HepG2 (cell line): ENCODE results near the gene SLC25A44. TPM values are rescaled to one million over a fixed set of nuclear protein-coding genes. Genes with fewer than 3 reads are reported as not detected.

Source experiments
- CBFB ChIP-seq: sonication (generic); formaldehyde crosslinking; IDR thresholded peaks from 2 replicates; pipeline ENCODE4 v1.4.0; 2020; ENCODE audit warnings: missing genetic modification reagents
- EEA1 ChIP-seq: sonication (generic); formaldehyde crosslinking; IDR thresholded peaks from 2 replicates; pipeline ENCODE4 v1.5.1; 2020; ENCODE audit warnings: mild to moderate bottlenecking, missing genetic modification reagents, borderline replicate concordance
- GTF2F1 ChIP-seq: fragments of 150-350 bp; IDR thresholded peaks from 2 replicates; pipeline ENCODE4 v1.6.1; 2014; ENCODE audit warnings: low read length
- NFKB2 ChIP-seq: sonication (generic); formaldehyde crosslinking; IDR thresholded peaks from 2 replicates; pipeline ENCODE4 v1.4.0; 2020; ENCODE audit warnings: missing genetic modification reagents, borderline replicate concordance
- POLR2G ChIP-seq: fragments of 200-400 bp; formaldehyde crosslinking; IDR thresholded peaks from 2 replicates; pipeline ENCODE4 v1.6.1; 2018; ENCODE audit warnings: mild to moderate bottlenecking, low read depth, low read length, moderate library complexity
- PPARG ChIP-seq: conservative IDR thresholded peaks from 2 replicates; pipeline ENCODE4 v1.6.1; 2016; ENCODE audit warnings: missing biosample characterization, missing genetic modification reagents
- RBAK ChIP-seq: sonication (generic); formaldehyde crosslinking; IDR thresholded peaks from 2 replicates; pipeline ENCODE4 v1.5.1; 2020; ENCODE audit warnings: mild to moderate bottlenecking, missing genetic modification reagents
- ZBTB8A ChIP-seq: sonication (generic); formaldehyde crosslinking; IDR thresholded peaks from 2 replicates; pipeline ENCODE4 v1.4.0; 2020; ENCODE audit warnings: mild to moderate bottlenecking, low read depth, missing genetic modification reagents, borderline replicate concordance
- ZNF232 ChIP-seq: sonication (generic); formaldehyde crosslinking; IDR thresholded peaks from 2 replicates; pipeline ENCODE4 v1.4.0; 2020; ENCODE audit warnings: missing genetic modification reagents, borderline replicate concordance
- ZNF674 ChIP-seq: sonication (generic); formaldehyde crosslinking; IDR thresholded peaks from 2 replicates; pipeline ENCODE4 v1.5.0; 2020; ENCODE audit warnings: low read depth, mild to moderate bottlenecking, missing genetic modification reagents
- ZNF773 ChIP-seq: sonication (generic); formaldehyde crosslinking; IDR thresholded peaks from 2 replicates; pipeline ENCODE4 v1.4.0; 2020; ENCODE audit warnings: missing genetic modification reagents, borderline replicate concordance
- ZSCAN25 ChIP-seq: sonication (generic); formaldehyde crosslinking; IDR thresholded peaks from 2 replicates; pipeline ENCODE4 v1.8.0; 2022; ENCODE audit warnings: mild to moderate bottlenecking, missing genetic modification reagents
- polyA plus RNA-seq, 8 experiments: library from polyadenylated mRNA; depleted of rRNA in 3 of 8; stranded (reverse) in 7 of 8; unstranded in 1 of 8; fragments of >200 nt; fragmentation: Illumina TruSeq in 4 of 8; extraction: Trizol in 4 of 8; gene quantifications; 2 replicates each; pipeline versions ENCODE4 v1.2.1 to v1.2.3, GENCODE V29; 2011 to 2016; ENCODE audit warnings: low read depth in 4 of 8, missing spikeins in 1 of 8, mixed read lengths in 1 of 8; ENCODE audit not compliant: insufficient read depth in 1 of 8
- total RNA-seq, 5 experiments: library from RNA; depleted of rRNA; stranded (reverse); fragments of >200 nt; fragmentation: Illumina TruSeq; extraction: Trizol; gene quantifications; 2 replicates each; pipeline ENCODE4 v1.2.3, GENCODE V29; 2016; ENCODE audit warnings: low read depth in 1 of 5
- TF ChIP-seq, protein P1 (sequence below): sonication (generic); formaldehyde crosslinking; IDR thresholded peaks from 2 replicates; pipeline ENCODE4 v1.4.0; 2020; ENCODE audit warnings: mild to moderate bottlenecking, missing genetic modification reagents, borderline replicate concordance
- TF ChIP-seq, protein P2 (sequence below): sonication (generic); formaldehyde crosslinking; IDR thresholded peaks from 2 replicates; pipeline ENCODE4 v1.5.0; 2020; ENCODE audit warnings: mild to moderate bottlenecking, missing genetic modification reagents, borderline replicate concordance

Gene SLC25A44
- total and polyA plus RNA-seq, 2 of the 13 experiments (the other 11 are each of a cell fraction or from before 2014, with no cell fraction given), result 10.7 to 13.4 TPM

DNA sequence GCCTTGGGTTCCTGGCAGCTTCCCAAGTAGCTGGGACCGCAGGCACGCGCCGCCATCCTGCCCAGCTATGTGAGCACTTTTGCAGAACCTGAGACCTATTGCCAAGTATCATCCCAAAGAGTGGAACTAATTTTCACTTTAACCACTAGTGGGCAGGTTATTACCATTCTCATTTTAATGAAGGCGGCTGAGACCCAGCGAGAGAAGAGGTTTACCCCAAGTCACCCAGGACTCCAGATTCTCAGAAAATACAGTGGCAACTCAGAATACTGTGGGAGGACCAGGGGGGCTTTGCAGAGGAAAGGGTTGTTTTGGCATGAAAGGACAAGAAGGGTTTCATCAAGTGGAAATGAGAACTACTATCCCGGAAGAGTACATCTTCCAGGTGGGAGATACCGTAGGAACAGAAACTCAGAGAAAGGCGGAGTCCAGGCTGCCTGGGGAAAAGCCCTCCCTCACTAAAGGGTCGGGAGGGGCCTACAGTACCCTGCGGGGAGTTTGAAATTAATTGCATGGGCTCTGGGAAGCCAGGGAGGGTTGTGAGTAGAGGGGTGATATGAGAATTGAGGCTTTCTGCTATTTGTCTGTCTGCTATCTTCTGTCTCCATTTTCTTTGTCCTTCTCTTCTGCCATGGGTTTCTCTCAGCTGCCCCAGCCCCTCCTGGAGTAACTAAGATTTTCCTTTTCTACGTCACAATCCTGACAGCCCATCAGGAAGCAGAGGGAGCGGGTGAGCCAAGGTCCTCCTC lies 47.7 kb upstream of the SLC25A44 start (continued):
- TF ChIP-seq RBAK (CRISPR knock-in tag), result no peak
- TF ChIP-seq, protein P1, sequence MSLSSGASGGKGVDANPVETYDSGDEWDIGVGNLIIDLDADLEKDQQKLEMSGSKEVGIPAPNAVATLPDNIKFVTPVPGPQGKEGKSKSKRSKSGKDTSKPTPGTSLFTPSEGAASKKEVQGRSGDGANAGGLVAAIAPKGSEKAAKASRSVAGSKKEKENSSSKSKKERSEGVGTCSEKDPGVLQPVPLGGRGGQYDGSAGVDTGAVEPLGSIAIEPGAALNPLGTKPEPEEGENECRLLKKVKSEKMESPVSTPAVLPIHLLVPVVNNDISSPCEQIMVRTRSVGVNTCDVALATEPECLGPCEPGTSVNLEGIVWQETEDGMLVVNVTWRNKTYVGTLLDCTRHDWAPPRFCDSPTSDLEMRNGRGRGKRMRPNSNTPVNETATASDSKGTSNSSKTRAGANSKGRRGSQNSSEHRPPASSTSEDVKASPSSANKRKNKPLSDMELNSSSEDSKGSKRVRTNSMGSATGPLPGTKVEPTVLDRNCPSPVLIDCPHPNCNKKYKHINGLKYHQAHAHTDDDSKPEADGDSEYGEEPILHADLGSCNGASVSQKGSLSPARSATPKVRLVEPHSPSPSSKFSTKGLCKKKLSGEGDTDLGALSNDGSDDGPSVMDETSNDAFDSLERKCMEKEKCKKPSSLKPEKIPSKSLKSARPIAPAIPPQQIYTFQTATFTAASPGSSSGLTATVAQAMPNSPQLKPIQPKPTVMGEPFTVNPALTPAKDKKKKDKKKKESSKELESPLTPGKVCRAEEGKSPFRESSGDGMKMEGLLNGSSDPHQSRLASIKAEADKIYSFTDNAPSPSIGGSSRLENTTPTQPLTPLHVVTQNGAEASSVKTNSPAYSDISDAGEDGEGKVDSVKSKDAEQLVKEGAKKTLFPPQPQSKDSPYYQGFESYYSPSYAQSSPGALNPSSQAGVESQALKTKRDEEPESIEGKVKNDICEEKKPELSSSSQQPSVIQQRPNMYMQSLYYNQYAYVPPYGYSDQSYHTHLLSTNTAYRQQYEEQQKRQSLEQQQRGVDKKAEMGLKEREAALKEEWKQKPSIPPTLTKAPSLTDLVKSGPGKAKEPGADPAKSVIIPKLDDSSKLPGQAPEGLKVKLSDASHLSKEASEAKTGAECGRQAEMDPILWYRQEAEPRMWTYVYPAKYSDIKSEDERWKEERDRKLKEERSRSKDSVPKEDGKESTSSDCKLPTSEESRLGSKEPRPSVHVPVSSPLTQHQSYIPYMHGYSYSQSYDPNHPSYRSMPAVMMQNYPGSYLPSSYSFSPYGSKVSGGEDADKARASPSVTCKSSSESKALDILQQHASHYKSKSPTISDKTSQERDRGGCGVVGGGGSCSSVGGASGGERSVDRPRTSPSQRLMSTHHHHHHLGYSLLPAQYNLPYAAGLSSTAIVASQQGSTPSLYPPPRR (CRISPR knock-in tag), result no peak
- no peak for TF ChIP-seq GTF2F1
- no peak for TF ChIP-seq ZNF674 (CRISPR knock-in tag)
- TF ChIP-seq EEA1 (CRISPR knock-in tag), result no peak
- TF ChIP-seq ZSCAN25, result no peak
- no peak for TF ChIP-seq NFKB2
- 0 out of 2 replicates have a peak, but pooled peaks have one; percentile 22 for TF ChIP-seq PPARG (CRISPR knock-in tag)
- no peak for TF ChIP-seq CBFB
- TF ChIP-seq, protein P2, sequence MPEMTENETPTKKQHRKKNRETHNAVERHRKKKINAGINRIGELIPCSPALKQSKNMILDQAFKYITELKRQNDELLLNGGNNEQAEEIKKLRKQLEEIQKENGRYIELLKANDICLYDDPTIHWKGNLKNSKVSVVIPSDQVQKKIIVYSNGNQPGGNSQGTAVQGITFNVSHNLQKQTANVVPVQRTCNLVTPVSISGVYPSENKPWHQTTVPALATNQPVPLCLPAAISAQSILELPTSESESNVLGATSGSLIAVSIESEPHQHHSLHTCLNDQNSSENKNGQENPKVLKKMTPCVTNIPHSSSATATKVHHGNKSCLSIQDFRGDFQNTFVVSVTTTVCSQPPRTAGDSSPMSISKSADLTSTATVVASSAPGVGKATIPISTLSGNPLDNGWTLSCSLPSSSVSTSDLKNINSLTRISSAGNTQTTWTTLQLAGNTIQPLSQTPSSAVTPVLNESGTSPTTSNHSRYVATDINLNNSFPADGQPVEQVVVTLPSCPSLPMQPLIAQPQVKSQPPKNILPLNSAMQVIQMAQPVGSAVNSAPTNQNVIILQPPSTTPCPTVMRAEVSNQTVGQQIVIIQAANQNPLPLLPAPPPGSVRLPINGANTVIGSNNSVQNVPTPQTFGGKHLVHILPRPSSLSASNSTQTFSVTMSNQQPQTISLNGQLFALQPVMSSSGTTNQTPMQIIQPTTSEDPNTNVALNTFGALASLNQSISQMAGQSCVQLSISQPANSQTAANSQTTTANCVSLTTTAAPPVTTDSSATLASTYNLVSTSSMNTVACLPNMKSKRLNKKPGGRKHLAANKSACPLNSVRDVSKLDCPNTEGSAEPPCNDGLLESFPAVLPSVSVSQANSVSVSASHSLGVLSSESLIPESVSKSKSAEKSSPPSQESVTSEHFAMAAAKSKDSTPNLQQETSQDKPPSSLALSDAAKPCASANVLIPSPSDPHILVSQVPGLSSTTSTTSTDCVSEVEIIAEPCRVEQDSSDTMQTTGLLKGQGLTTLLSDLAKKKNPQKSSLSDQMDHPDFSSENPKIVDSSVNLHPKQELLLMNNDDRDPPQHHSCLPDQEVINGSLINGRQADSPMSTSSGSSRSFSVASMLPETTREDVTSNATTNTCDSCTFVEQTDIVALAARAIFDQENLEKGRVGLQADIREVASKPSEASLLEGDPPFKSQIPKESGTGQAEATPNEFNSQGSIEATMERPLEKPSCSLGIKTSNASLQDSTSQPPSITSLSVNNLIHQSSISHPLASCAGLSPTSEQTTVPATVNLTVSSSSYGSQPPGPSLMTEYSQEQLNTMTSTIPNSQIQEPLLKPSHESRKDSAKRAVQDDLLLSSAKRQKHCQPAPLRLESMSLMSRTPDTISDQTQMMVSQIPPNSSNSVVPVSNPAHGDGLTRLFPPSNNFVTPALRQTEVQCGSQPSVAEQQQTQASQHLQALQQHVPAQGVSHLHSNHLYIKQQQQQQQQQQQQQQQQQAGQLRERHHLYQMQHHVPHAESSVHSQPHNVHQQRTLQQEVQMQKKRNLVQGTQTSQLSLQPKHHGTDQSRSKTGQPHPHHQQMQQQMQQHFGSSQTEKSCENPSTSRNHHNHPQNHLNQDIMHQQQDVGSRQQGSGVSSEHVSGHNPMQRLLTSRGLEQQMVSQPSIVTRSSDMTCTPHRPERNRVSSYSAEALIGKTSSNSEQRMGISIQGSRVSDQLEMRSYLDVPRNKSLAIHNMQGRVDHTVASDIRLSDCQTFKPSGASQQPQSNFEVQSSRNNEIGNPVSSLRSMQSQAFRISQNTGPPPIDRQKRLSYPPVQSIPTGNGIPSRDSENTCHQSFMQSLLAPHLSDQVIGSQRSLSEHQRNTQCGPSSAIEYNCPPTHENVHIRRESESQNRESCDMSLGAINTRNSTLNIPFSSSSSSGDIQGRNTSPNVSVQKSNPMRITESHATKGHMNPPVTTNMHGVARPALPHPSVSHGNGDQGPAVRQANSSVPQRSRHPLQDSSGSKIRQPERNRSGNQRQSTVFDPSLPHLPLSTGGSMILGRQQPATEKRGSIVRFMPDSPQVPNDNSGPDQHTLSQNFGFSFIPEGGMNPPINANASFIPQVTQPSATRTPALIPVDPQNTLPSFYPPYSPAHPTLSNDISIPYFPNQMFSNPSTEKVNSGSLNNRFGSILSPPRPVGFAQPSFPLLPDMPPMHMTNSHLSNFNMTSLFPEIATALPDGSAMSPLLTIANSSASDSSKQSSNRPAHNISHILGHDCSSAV, result no peak
- no peak for TF ChIP-seq ZNF773 (CRISPR knock-in tag)
- TF ChIP-seq ZBTB8A, result no peak
- TF ChIP-seq ZNF232, result no peak
- TF ChIP-seq POLR2G, result no peak
